Brain pericyte (primary cell): ENCODE results near the gene ITGB3BP.
A peak's percentile ranks its signal among the peaks of the same experiment; 100 is the strongest.
"Not testable (repeated sequence)": the region's sequence is repeated elsewhere in the genome, so short reads cannot be mapped to it uniquely, and the experiment has no call there.

Experiments used
- DNase-seq: peaks from one replicate; pipeline ENCODE4 v3.0.0-alpha.2; 2012; ENCODE audit warnings: low read depth, low spot score

Gene ITGB3BP

GRCh38 chr1:63522891-63523728 lies at the start of gene ITGB3BP, which contains the start of gene EFCAB7:
TSS of gene ITGB3BP (minus strand) at chr1:63523225. CDS start at chr1:63523133, 92 bp downstream.
TSS of gene EFCAB7 (plus strand) at chr1:63523525. CDS start at chr1:63525573, 2,048 bp downstream.
- peak; percentile 81 for DNase-seq

GRCh38 chr1:63572686-63573085 lies 49.7 kb upstream of the ITGB3BP start:
- not testable (repeated sequence) for DNase-seq

GRCh38 chr1:63569640-63570316 lies 46.8 kb upstream of the ITGB3BP start:
- DNase-seq: no peak

- DNase-seq: no peak
Measured at GRCh38 chr1:63569068-63569467, 46.0 kb upstream of the ITGB3BP start.

- DNase-seq: no peak
Measured at GRCh38 chr1:63563745-63564144, 40.7 kb upstream of the ITGB3BP start.

GRCh38 chr1:63559357-63559756 lies 36.3 kb upstream of the ITGB3BP start:
- no peak for DNase-seq

- no peak for DNase-seq
Measured at GRCh38 chr1:63557365-63557987, 34.5 kb upstream of the ITGB3BP start.

GRCh38 chr1:63555480-63555879 lies 32.5 kb upstream of the ITGB3BP start:
- DNase-seq: no peak

GRCh38 chr1:63548877-63549276 lies 25.9 kb upstream of the ITGB3BP start:
- no peak for DNase-seq

GRCh38 chr1:63548303-63548702 lies 25.3 kb upstream of the ITGB3BP start:
- DNase-seq: no peak

- no peak for DNase-seq
Measured at GRCh38 chr1:63547621-63548294, 24.7 kb upstream of the ITGB3BP start.

- no peak for DNase-seq
Measured at GRCh38 chr1:63545780-63546179, 22.8 kb upstream of the ITGB3BP start.

GRCh38 chr1:63537940-63538339 lies 14.9 kb upstream of the ITGB3BP start:
- DNase-seq: no peak

GRCh38 chr1:63537006-63537405 lies 14.0 kb upstream of the ITGB3BP start:
- no peak for DNase-seq

GRCh38 chr1:63534406-63534805 lies 11.4 kb upstream of the ITGB3BP start:
- no peak for DNase-seq

- DNase-seq: no peak
Measured at GRCh38 chr1:63533931-63534330, 10.9 kb upstream of the ITGB3BP start.

GRCh38 chr1:63532727-63533126 lies 9.7 kb upstream of the ITGB3BP start:
- DNase-seq: no peak

- DNase-seq: no peak
Measured at GRCh38 chr1:63524201-63524600, 1.2 kb upstream of the ITGB3BP start.

- DNase-seq: no peak
Measured at GRCh38 chr1:63523738-63524137, 713 bp upstream of the ITGB3BP start.

GRCh38 chr1:63516629-63517028 lies 6.4 kb downstream of the ITGB3BP start:
- DNase-seq: no peak

GRCh38 chr1:63512584-63512983 lies 10.4 kb downstream of the ITGB3BP start:
- DNase-seq: no peak

GRCh38 chr1:63509718-63510117 lies 13.3 kb downstream of the ITGB3BP start:
- no peak for DNase-seq
